ENCODE results near the gene PUM1.

PUM1 gene

GRCh38 chr1:30888391-30888790, 177.1 kb downstream of the PUM1 start:
- DNase-seq: no peak

GRCh38 chr1:30887485-30888315, 177.8 kb downstream of the PUM1 start:
- no peak for DNase-seq

- no peak for DNase-seq
Measured at GRCh38 chr1:30886710-30887428, 178.6 kb downstream of the PUM1 start.

- DNase-seq: no peak
Measured at GRCh38 chr1:30885570-30886522, 179.7 kb downstream of the PUM1 start.

- no peak for DNase-seq
Measured at GRCh38 chr1:30884723-30885122, 180.8 kb downstream of the PUM1 start.

- DNase-seq: no peak
Measured at GRCh38 chr1:30883389-30884172, 181.9 kb downstream of the PUM1 start.

- DNase-seq: no peak
Measured at GRCh38 chr1:30882678-30883388, 182.7 kb downstream of the PUM1 start.
